ENCODE results near the gene AKAP13.

Gene AKAP13

DNA sequence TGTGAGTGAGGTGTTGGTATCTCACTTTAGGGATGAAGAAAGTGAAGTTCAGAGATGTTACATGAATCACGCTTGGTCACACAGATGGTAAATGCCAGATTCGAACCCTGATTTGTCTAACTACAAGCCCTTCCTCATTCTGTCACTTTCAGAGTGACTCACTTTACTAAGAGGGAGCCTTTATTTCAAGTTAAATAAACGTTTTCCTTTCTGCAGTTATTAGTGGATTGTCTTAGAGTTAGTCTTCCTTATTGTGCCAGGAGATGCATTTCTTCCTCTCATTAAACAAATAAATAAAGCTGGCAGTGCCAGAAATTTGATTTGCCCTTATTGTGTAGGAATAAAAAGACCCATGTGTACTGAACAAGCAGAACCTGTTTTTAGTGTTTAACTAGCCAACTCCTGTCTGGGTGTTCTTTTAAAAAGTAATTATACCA, 162.5 kb downstream of the AKAP13 start:
- ATAC-seq (ENCODE audit: low read depth) (peak; percentile 34), DNase-seq (ENCODE audit: low spot score in 2 of 2) (no peak)
- peak overlapping the region; percentile 52 for H3K27ac Mint-ChIP-seq
- no peaks in the 10 kb centered on the region for H3K9me3 Mint-ChIP-seq
- no peak overlapping the region for H3K4me3 Mint-ChIP-seq
- H3K4me1 Mint-ChIP-seq, result peaks cover 53% of the 10 kb centered on the region
- no peaks in the 10 kb centered on the region for H3K27me3 Mint-ChIP-seq
- H3K36me3 Mint-ChIP-seq, result peaks cover 22% of the 10 kb centered on the region

DNA sequence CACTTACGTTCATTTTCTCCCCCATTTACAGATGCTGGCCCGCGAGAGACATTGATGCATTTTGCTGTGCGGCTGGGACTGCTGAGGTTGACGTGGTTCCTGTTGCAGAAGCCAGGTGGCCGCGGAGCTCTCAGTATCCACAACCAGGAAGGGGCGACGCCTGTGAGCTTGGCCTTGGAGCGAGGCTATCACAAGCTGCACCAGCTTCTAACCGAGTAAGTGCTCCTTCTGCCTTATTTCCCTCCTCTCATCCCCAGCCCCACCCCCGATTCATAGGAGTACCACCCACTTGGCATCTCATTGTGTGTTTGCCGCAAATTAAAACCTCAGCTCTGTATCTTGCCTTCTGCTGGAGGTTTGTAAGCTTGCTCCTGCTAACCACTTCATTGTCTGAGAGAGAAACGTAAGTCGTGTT, 163.3 kb downstream of the AKAP13 start:
- peaks cover 50% of the 10 kb centered on the region for H3K4me1 Mint-ChIP-seq
- no peak for DNase-seq (ENCODE audit: low spot score in 2 of 2)

DNA sequence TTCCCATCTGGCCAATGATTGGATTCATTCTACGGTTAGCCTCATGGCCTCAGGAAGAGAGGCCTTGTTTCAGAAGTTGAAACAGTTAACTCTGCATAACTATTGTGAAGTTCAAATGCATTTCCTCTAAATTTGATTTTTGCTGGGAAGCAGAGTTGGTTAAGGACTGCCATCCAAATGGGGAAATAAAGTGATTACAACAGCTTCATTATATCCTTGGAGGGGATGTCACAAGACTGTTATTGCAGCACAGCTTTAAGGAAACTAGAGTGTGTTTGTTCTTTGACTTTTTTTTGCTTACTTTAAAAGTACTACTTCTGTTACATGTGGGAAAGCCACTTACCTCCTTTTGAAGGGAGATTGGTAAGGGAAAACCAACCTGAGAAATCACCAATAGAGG, 164.8 kb downstream of the AKAP13 start:
- no peak overlapping the region for H3K4me3 Mint-ChIP-seq
- ATAC-seq (ENCODE audit: low read depth), result no peak
- no peaks in the 10 kb centered on the region for H3K9me3 Mint-ChIP-seq
- peak overlapping the region; percentile 80 for H3K27ac Mint-ChIP-seq
- H3K4me1 Mint-ChIP-seq, result peaks cover 39% of the 10 kb centered on the region
- no peaks in the 10 kb centered on the region for H3K27me3 Mint-ChIP-seq
- peaks cover 22% of the 10 kb centered on the region for H3K36me3 Mint-ChIP-seq
- no peak for DNase-seq (ENCODE audit: low spot score in 2 of 2)

More for the DNA sequence above, 163.3 kb downstream of the AKAP13 start:
- Mint-ChIP-seq H3K4me3 (peak overlapping the region; percentile 48), H3K27ac (peak overlapping the region; percentile 52), H3K27me3 (no peaks in the 10 kb centered on the region), H3K9me3 (no peaks in the 10 kb centered on the region), H3K36me3 (peaks cover 22% of the 10 kb centered on the region)
- ATAC-seq (ENCODE audit: low read depth), result peak; percentile 70

DNA sequence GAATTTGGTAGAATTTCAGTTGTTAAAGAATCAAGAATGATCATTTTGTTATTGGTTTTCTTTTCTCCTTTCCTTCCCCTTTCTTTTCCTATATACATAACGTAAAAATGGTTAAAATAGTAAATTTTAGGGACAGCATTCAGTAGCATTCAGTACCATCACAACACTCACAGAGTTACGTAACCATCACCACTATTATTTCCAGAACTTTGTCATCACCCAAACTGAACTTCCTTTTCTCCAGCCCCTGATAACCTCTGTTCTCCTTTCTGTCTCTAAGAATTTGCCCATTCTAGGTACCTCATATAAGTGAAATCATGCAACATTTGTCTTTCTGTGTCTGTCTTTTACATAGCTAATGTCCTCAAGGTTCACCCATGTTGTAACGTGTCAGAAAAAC, 165.3 kb downstream of the AKAP13 start:
- no peak for DNase-seq (ENCODE audit: low spot score in 2 of 2)
- Mint-ChIP-seq H3K4me1 (peaks cover 33% of the 10 kb centered on the region), H3K4me3 (no peak overlapping the region), H3K36me3 (peaks cover 21% of the 10 kb centered on the region), H3K27me3 (no peaks in the 10 kb centered on the region), H3K27ac (peak overlapping the region; percentile 80), H3K9me3 (no peaks in the 10 kb centered on the region)
- ATAC-seq (ENCODE audit: low read depth), result no peak

DNA sequence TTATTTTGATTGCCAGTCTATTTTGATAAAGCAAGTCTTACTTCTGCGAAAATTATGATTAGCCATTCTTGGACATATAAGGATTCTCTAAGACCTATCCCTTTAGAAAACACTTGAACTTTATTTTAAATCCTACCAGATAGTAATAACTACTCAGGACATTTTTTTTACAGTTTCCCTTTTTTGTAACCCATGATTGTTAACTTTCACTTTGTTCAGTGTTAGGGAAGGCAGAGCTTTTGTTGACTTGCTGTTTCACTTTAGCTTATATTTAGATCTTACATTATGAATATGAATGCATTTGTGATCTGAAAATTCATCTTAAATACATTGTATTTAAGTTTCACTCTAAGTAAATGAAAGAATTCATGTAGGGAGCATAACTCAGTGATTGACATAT, 167.0 kb downstream of the AKAP13 start:
- peaks cover 24% of the 10 kb centered on the region for H3K36me3 Mint-ChIP-seq
- H3K9me3 Mint-ChIP-seq, result no peaks in the 10 kb centered on the region

DNA sequence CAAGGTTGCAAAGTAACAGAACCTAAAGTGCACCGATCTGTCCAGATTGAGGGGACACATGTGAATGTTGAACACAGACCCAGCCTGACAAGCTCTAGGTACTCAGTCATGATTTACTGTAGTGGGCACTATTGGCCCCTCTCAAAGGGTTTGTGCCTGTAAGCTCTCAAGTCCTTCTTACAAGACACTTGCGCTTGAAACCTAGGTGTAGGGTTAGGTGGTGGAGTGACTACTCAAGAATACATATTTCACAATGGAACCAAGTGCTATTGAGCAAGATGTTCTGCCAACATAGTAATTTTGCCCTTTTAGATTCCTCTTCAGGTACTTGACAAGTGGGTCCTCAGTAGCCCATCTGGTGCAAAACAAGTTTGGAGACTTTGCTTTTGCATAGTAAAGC, 169.9 kb downstream of the AKAP13 start:
- H3K4me1 Mint-ChIP-seq, result peaks cover 12% of the 10 kb centered on the region
- peaks cover 19% of the 10 kb centered on the region for H3K36me3 Mint-ChIP-seq
- no peak overlapping the region for H3K27ac Mint-ChIP-seq
- DNase-seq (ENCODE audit: low spot score in 2 of 2) (no peak), ATAC-seq (ENCODE audit: low read depth) (no peak)
- H3K4me3 Mint-ChIP-seq, result no peak overlapping the region
- H3K9me3 Mint-ChIP-seq, result no peaks in the 10 kb centered on the region
- H3K27me3 Mint-ChIP-seq, result no peaks in the 10 kb centered on the region

More for the DNA sequence above, 167.0 kb downstream of the AKAP13 start:
- ATAC-seq (ENCODE audit: low read depth) (no peak), DNase-seq (ENCODE audit: low spot score in 2 of 2) (no peak)
- Mint-ChIP-seq H3K27me3 (no peaks in the 10 kb centered on the region), H3K27ac (peak overlapping the region; percentile 67), H3K4me1 (peaks cover 20% of the 10 kb centered on the region), H3K4me3 (no peak overlapping the region)

DNA sequence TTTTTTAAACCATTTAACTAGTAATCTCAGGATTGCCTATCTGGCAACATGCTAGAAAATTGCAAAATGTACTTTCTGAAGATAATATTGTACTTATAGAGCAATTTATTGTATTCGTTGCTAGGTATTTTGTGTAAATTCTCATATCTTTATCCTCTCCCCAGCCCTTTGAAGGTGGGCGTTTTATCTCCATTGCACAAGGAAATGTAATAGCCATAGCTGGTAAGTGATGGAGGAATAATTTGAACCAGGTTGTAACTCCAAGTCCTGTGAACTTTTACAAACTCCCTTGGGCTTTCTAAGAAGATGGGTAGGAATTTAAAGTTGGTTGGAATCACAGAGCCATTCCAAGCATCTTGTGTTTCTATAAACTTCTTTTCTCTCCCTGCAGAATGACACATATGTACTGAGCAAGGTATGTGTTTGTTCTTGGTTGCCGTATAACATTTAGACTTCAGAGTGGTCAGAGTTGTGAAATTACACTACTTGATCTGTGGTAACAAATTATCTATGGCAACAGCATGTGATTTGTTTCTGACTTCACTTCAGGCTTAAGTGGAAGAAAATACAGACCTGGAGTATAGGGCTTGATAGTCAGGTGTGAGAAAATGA, 170.9 kb downstream of the AKAP13 start:
- Mint-ChIP-seq H3K9me3 (no peaks in the 10 kb centered on the region), H3K4me1 (peaks cover 17% of the 10 kb centered on the region), H3K4me3 (no peak overlapping the region), H3K27ac (no peak overlapping the region), H3K36me3 (peaks cover 12% of the 10 kb centered on the region), H3K27me3 (no peaks in the 10 kb centered on the region)
- DNase-seq (ENCODE audit: low spot score in 2 of 2), result no peak
- ATAC-seq (ENCODE audit: low read depth), result no peak

DNA sequence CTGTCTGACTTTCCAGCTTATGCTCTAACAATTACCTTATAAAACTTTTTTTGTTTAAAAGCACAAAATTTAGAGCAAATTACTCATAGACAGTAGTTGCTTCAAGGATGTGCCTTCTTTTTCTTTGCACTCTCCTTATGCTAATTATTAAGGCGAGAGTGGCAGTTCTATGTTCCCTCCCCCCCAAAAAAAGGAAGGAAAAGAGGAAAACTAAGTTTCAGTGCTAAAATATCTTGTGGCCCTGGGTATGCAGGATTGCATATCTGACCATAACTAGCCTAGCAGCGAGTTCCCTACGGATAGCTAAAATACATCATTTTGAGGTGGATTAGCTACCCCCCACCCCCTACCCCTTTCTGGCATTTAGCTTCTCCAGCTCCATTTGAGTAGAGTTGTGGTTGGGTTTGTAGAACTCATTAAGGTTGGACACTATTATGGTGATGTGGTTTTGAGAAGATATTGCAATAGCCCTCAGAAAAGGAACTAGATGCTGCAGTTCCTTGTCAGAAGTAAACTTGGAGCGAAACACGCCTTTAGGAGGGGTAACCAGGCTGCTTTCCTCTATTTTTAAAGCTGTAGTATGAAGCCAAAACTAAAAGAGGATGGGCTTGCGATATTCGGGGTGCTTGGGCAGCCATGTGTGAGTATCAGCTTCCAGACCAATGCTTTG, 174.6 kb downstream of the AKAP13 start:
- peaks cover 23% of the 10 kb centered on the region for H3K4me1 Mint-ChIP-seq
- no peaks in the 10 kb centered on the region for H3K9me3 Mint-ChIP-seq
- peaks cover 10% of the 10 kb centered on the region for H3K36me3 Mint-ChIP-seq
- H3K27me3 Mint-ChIP-seq, result no peaks in the 10 kb centered on the region
- peak overlapping the region; percentile 72 for H3K27ac Mint-ChIP-seq
- ATAC-seq (ENCODE audit: low read depth) (peak; percentile 79), DNase-seq (ENCODE audit: low spot score in 2 of 2) (no peak)
- H3K4me3 Mint-ChIP-seq, result peak overlapping the region; percentile 12

DNA sequence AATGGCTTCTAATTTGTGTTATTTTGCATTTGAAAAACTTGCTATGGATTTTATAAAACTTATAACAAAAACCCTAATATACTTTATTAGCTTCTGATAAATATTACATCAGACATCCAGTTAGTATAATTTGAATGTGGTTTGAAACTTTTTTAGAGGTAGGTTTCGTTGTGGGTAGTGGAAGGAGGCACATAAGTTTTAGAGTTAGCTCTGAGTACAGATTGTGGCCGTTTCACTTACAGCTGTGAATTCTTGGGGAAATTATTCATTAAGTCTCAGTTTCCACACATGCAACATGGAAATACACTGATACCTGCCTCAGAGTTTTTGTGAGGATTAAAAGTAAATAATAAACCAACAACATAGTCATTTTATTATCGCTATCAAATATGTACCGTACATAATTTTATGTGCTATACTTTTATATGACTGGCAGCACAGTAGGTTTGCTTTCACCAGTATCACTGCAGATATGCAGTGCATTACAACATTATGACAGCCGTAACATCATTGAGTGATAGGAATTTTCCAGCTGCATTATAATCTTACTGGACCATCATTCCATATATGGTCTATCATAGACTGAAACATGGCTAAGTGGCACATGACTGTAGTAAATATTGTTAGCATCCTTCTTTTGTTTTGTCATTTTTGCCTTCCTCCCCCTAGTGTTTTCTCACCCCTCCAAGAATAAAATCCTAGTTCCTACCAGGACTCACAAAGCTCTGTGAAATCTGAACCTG, 175.6 kb downstream of the AKAP13 start:
- Mint-ChIP-seq H3K27me3 (no peaks in the 10 kb centered on the region), H3K4me1 (peaks cover 23% of the 10 kb centered on the region), H3K36me3 (peaks cover 10% of the 10 kb centered on the region), H3K4me3 (no peak overlapping the region), H3K27ac (peak overlapping the region; percentile 72), H3K9me3 (no peaks in the 10 kb centered on the region)
- no peak for DNase-seq (ENCODE audit: low spot score in 2 of 2)
- peak; percentile 39 for ATAC-seq (ENCODE audit: low read depth)

DNA sequence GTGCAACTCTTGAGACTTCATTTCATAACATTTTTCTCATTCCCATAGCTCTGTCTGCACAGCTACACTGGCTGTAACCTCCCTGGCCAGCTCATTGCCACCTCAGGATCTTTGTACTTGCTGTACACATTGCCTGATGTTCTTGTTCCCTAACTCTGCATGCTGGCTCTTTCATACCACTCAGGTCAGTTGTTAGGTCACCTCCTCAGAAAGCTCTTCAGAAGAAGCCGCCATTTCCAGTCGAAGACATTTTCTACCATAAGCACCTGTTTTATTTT, 176.2 kb downstream of the AKAP13 start:
- H3K36me3 Mint-ChIP-seq, result peaks cover 10% of the 10 kb centered on the region
- DNase-seq (ENCODE audit: low spot score in 2 of 2) (no peak), ATAC-seq (ENCODE audit: low read depth) (no peak)
- H3K4me3 Mint-ChIP-seq, result no peak overlapping the region
- no peaks in the 10 kb centered on the region for H3K27me3 Mint-ChIP-seq
- H3K4me1 Mint-ChIP-seq, result peaks cover 22% of the 10 kb centered on the region
- no peaks in the 10 kb centered on the region for H3K9me3 Mint-ChIP-seq
- peak overlapping the region; percentile 12 for H3K27ac Mint-ChIP-seq

DNA sequence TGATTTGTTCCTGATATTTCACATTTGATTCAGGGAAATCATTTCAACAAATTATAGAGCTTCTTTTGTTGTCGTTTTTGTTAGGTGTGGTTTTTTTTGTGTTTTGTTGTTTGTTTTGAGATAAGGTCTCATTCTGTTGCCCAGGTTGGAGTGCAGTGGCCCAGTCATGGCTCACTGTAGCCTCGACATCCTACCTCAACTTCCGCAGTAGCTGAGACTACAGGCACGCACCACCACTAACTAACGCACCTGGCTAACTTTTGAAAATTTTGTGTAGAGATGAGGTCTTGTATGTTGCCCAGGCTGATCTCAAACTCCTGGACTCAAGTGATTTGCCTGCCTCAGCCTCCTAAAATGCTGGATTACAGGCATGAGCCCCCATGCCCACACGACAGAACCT, 177.0 kb downstream of the AKAP13 start:
- no peak overlapping the region for H3K4me3 Mint-ChIP-seq
- H3K27me3 Mint-ChIP-seq, result no peaks in the 10 kb centered on the region
- peak overlapping the region; percentile 16 for H3K27ac Mint-ChIP-seq
- H3K9me3 Mint-ChIP-seq, result no peaks in the 10 kb centered on the region
- DNase-seq (ENCODE audit: low spot score in 2 of 2) (no peak), ATAC-seq (ENCODE audit: low read depth) (no peak)
- H3K36me3 Mint-ChIP-seq, result peaks cover 8% of the 10 kb centered on the region
- peaks cover 21% of the 10 kb centered on the region for H3K4me1 Mint-ChIP-seq

DNA sequence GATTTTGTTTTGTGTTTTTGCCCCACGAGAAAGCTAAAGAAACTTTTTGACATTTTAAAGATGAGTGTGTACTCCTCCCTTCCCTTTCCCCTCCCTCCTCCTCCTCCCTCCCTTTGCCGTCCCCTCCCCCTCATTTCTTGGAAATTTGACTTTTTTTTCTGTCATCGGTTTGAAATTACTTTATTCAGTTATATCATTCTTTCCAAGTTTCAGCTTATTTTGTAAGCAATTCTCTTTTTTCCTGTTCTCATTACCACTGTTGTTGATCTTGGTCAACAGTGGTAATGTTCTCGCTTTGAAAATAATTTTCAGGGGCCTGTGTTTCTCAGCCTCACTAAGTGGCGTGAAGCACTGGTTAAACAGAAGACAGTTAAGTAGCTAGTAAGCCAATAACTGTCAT, 178.4 kb downstream of the AKAP13 start:
- ATAC-seq (ENCODE audit: low read depth), result no peak
- H3K4me1 Mint-ChIP-seq, result peaks cover 21% of the 10 kb centered on the region
- DNase-seq (ENCODE audit: low spot score in 2 of 2), result no peak

DNA sequence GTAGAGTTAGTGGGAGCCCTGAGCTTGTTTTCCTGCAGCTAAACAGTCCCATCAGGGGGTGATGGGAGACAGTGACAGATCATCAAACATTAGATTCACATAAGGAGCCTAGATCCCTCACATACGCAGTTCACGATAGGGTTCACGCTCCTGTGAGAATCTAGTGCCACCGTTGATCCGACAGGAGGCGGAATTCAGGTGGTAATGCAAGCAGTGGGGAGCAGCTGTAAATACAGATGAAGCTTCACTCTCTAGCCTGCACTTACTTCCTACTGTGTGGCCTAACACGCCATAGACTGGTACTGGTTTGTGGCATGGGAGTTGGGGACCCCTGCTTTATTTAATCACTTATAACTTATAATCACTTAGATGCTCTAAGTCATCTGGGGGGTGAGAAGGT, 179.1 kb downstream of the AKAP13 start:
- DNase-seq (ENCODE audit: low spot score in 2 of 2) (no peak), ATAC-seq (ENCODE audit: low read depth) (no peak)
- Mint-ChIP-seq H3K36me3 (peaks cover 11% of the 10 kb centered on the region), H3K4me3 (no peak overlapping the region), H3K9me3 (no peaks in the 10 kb centered on the region), H3K27ac (no peak overlapping the region), H3K4me1 (peaks cover 22% of the 10 kb centered on the region), H3K27me3 (no peaks in the 10 kb centered on the region)

More for the DNA sequence above, 178.4 kb downstream of the AKAP13 start:
- Mint-ChIP-seq H3K4me3 (no peak overlapping the region), H3K27me3 (no peaks in the 10 kb centered on the region), H3K36me3 (peaks cover 11% of the 10 kb centered on the region), H3K9me3 (no peaks in the 10 kb centered on the region), H3K27ac (no peak overlapping the region)

DNA sequence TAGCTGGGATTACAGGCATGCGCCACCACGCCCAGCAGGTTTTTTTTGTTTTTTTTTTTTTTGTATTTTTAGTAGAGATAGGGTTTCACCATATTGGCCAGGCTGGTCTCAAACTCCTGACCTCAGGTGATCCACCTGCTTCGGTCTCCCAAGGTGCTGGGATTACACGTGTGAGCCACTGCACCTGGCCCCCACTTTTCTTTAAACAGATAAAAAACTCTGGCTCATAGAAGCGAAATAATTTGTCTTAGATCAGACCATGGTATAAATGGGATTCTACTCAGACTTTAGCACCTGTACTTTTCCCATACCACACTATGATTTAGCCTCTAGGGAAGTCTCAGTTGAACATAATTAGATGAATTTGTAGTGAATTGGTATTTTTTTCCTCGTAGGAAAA, 182.4 kb downstream of the AKAP13 start:
- DNase-seq (ENCODE audit: low spot score in 2 of 2) (no peak), ATAC-seq (ENCODE audit: low read depth) (no peak)
- H3K27ac Mint-ChIP-seq, result no peak overlapping the region
- H3K4me3 Mint-ChIP-seq, result no peak overlapping the region
- no peaks in the 10 kb centered on the region for H3K9me3 Mint-ChIP-seq
- peaks cover 17% of the 10 kb centered on the region for H3K4me1 Mint-ChIP-seq
- no peaks in the 10 kb centered on the region for H3K27me3 Mint-ChIP-seq
- peaks cover 6% of the 10 kb centered on the region for H3K36me3 Mint-ChIP-seq

Measured in memory B cell (primary cell).